Cardiac fibroblast (primary cell): Measurements from ENCODE around the gene ZNF273.
"Not testable (repeated sequence)": the region's sequence is repeated elsewhere in the genome, so short reads cannot be mapped to it uniquely, and the experiment has no call there.

Experiments
- DNase-seq, 2 donors: peaks; one replicate each; pipeline versions ENCODE4 v3.0.0 to v3.0.0-alpha.2; 2010; ENCODE audit warnings: low read depth in 2 of 2
- H3K4me3 ChIP-seq, 2 donors: replicated peaks in 1 of 2; 1 replicate in 1 of 2; 2 replicates in 1 of 2; pipeline ENCODE4 v1.5.1; 2011; ENCODE audit warnings: low read depth in 2 of 2, low read length in 2 of 2, mild to moderate bottlenecking in 2 of 2, moderate library complexity in 1 of 2
- TF ChIP-seq, protein P1 (sequence below): IDR thresholded peaks from one replicate; pipeline ENCODE4 v1.5.1; 2011; ENCODE audit warnings: low read depth, mild to moderate bottlenecking, low read length, inconsistent platforms

Gene ZNF273

DNA sequence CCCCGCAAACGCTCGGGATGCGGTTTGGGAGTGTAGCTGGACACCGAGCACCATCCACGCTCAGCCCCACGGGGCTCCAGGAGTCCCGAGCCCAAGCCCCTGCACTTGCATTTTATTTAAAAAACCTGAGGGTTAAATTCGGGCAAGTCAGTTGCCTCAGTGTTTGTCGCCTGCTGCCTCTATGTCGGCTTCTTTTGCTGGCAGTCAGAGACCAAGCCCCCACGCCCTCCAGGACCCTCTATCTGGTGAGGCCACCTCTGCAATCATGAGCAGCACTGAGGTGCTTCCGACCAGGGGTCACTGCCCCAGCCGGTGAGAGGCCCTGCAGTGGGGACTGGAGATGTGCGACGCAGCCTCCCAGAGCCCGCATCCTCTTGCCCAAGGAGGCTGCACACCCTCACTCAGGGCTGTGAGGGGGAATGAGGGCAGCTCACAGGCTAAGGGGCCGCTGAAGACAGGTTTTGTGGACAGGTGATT is 13.3 kb upstream of the ZNF273 start:
- TF ChIP-seq, protein P1, sequence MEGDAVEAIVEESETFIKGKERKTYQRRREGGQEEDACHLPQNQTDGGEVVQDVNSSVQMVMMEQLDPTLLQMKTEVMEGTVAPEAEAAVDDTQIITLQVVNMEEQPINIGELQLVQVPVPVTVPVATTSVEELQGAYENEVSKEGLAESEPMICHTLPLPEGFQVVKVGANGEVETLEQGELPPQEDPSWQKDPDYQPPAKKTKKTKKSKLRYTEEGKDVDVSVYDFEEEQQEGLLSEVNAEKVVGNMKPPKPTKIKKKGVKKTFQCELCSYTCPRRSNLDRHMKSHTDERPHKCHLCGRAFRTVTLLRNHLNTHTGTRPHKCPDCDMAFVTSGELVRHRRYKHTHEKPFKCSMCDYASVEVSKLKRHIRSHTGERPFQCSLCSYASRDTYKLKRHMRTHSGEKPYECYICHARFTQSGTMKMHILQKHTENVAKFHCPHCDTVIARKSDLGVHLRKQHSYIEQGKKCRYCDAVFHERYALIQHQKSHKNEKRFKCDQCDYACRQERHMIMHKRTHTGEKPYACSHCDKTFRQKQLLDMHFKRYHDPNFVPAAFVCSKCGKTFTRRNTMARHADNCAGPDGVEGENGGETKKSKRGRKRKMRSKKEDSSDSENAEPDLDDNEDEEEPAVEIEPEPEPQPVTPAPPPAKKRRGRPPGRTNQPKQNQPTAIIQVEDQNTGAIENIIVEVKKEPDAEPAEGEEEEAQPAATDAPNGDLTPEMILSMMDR: no peak
- DNase-seq: no peak
- peak overlapping the region in 1 of 2 donors; percentile 37 for H3K4me3 ChIP-seq

- DNase-seq: not testable (repeated sequence)
Observed at GRCh38 chr7:64890273-64890672, 12.8 kb upstream of the ZNF273 start.

DNA sequence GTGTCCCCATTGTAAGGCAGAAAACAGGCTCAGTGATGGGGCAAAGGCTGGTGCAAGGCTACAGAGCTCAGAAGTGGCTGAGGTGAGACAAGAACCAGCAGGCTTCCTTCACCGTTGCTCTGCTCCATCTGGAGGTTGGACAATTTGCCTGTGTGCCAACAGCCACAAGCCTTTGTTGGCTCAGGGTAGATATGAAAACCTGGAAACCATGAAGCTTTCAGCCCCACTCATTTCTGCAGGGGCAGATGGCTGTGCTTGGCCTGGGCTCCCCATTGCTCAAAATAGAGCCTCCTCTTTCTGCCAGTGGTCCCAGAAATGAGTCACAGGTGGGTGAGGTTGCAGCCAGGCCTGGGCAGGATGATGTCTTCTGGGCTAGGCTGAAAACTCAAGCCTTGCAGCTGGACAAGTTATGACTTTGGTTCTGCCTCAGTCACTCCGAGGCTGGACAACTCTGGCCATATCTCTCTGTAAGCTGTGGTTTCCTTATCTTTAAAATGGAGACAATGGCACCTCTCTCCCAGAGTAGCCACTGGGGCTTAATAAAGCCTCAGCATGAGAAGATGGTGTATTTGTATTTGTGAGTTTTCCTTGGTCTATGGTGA is 12.2 kb upstream of the ZNF273 start:
- DNase-seq: no peak
- TF ChIP-seq, protein P1: no peak
- no peak overlapping the region for H3K4me3 ChIP-seq

More at GRCh38 chr7:64890273-64890672, 12.8 kb upstream of the ZNF273 start:
- H3K4me3 ChIP-seq: not testable (repeated sequence)

DNA sequence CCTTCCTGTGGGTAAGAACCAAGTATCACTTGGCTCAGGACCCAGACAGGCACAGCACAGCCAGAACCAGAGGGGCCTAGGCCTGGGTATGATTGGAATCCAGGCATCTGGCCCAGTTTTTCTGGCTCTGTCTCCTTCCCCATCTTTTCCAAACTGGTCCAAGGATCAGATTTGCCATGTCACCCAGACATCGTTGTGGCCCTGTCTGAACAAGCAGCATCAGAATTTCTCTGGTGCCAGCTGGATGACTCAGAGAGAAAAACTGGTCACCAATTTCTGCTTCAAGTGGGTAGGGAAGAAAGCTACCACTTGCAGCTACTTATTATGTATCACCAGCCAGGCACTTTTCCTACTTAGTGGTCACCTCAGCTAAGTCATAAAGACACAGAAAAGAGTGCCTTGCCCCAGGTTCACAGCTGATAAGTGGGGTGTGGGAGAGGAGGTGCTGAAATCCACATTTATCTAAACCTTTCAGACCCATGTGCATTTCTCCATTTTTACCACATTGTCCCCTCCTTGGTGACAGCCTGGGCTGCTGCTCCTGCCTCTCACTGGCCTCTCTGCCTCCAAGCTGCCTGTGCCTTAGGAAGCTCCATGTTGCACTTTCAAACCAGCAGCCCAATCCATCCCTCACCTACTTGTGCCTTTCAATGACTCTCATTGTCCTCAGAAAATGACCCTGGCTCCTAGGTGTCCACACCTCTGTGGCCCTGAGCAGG is 11.6 kb upstream of the ZNF273 start:
- not testable (repeated sequence) for DNase-seq, H3K4me3 ChIP-seq

GRCh38 chr7:64892116-64892515 is 11.0 kb upstream of the ZNF273 start:
- TF ChIP-seq, protein P1: no peak
- no peak for DNase-seq
- no peak overlapping the region for H3K4me3 ChIP-seq

GRCh38 chr7:64892666-64893309 is 10.3 kb upstream of the ZNF273 start:
- no peak overlapping the region for H3K4me3 ChIP-seq
- TF ChIP-seq, protein P1: no peak
- no peak for DNase-seq

- no peak overlapping the region for H3K4me3 ChIP-seq
- TF ChIP-seq, protein P1: no peak
- no peak for DNase-seq
Observed at GRCh38 chr7:64893401-64893800, 9.7 kb upstream of the ZNF273 start.

- H3K4me3 ChIP-seq: peak overlapping the region in 1 of 2 donors; percentile 81
- DNase-seq: not testable (repeated sequence)
Observed at GRCh38 chr7:64902461-64902805, 640 bp upstream of the ZNF273 start.
